ENCODE data around the gene BNC2.

BNC2 gene

GRCh38 chr9:16705111-16705604 lies 165.3 kb downstream of the BNC2 start:
- in situ Hi-C loops (cut with HindIII; ENCODE audit: low pct_ligation_motif_present, low sequenced_read_pairs): no loop called here
- peaks cover 2% of the 10 kb centered on the region for H3K36me3 ChIP-seq (replicated peaks)
- TF ChIP-seq CTCF (IDR thresholded peaks at IDR 0.05; ENCODE audit: low read depth, low read length, missing control alignments): no peak
- no peaks in the 10 kb centered on the region for H3K27me3 ChIP-seq (replicated peaks)
- H3K27ac ChIP-seq: peak overlapping the region; percentile 96
- peak overlapping the region; percentile 46 for H3K4me3 ChIP-seq (ENCODE audit: low read depth, low read length)
- DNase-seq: peak; percentile 98

- in situ Hi-C loops (cut with HindIII; ENCODE audit: low pct_ligation_motif_present, low sequenced_read_pairs): no loop called here
- Histone ChIP-seq H3K4me3 (ENCODE audit: low read depth, low read length) (peak overlapping the region; percentile 46), H3K27me3 (replicated peaks) (no peaks in the 10 kb centered on the region), H3K36me3 (replicated peaks) (peaks cover 2% of the 10 kb centered on the region), H3K27ac (peak overlapping the region; percentile 96)
- DNase-seq: peak; percentile 65
- no peak for TF ChIP-seq CTCF (IDR thresholded peaks at IDR 0.05; ENCODE audit: low read depth, low read length, missing control alignments)
These were observed 166.1 kb downstream of the BNC2 start for GRCh38 chr9:16704116-16705110.

GRCh38 chr9:16701347-16701746 lies 169.1 kb downstream of the BNC2 start:
- Histone ChIP-seq H3K4me3 (ENCODE audit: low read depth, low read length) (no peak overlapping the region), H3K27me3 (replicated peaks) (no peaks in the 10 kb centered on the region), H3K27ac (no peak overlapping the region), H3K36me3 (replicated peaks) (peaks cover 2% of the 10 kb centered on the region)
- in situ Hi-C loops (cut with HindIII; ENCODE audit: low pct_ligation_motif_present, low sequenced_read_pairs): no loop called here
- no peak for DNase-seq
- no peak for TF ChIP-seq CTCF (IDR thresholded peaks at IDR 0.05; ENCODE audit: low read depth, low read length, missing control alignments)

- no peak overlapping the region for H3K27ac ChIP-seq
- H3K36me3 ChIP-seq (replicated peaks): no peaks in the 10 kb centered on the region
- no peak overlapping the region for H3K4me3 ChIP-seq (ENCODE audit: low read depth, low read length)
- H3K27me3 ChIP-seq (replicated peaks): no peaks in the 10 kb centered on the region
- TF ChIP-seq CTCF (IDR thresholded peaks at IDR 0.05; ENCODE audit: low read depth, low read length, missing control alignments): no peak
- in situ Hi-C loops (cut with HindIII; ENCODE audit: low pct_ligation_motif_present, low sequenced_read_pairs): no loop called here
- no peak for DNase-seq
These were observed 176.9 kb downstream of the BNC2 start for GRCh38 chr9:16693616-16694015.

GRCh38 chr9:16690628-16691027 lies 179.8 kb downstream of the BNC2 start:
- Histone ChIP-seq H3K36me3 (replicated peaks) (no peaks in the 10 kb centered on the region), H3K4me3 (ENCODE audit: low read depth, low read length) (no peak overlapping the region), H3K27ac (no peak overlapping the region), H3K27me3 (replicated peaks) (no peaks in the 10 kb centered on the region)
- TF ChIP-seq CTCF (IDR thresholded peaks at IDR 0.05; ENCODE audit: low read depth, low read length, missing control alignments): no peak
- no peak for DNase-seq
- in situ Hi-C loops (cut with HindIII; ENCODE audit: low pct_ligation_motif_present, low sequenced_read_pairs): no loop called here
